TTC549 (cell line): ENCODE results near the gene PPP1R7.

Experiments used
- FAIRE-seq: peaks from 2 replicates; lab custom pipeline; 2012; peaks lifted over from hg19 to GRCh38; lab: Jason Lieb, UNC

Gene PPP1R7

GRCh38 chr2:241121008-241121407 is 29.3 kb upstream of the PPP1R7 start:
- FAIRE-seq, result no peak

- FAIRE-seq, result no peak
Measured at GRCh38 chr2:241122376-241123002, 27.8 kb upstream of the PPP1R7 start.

- FAIRE-seq, result no peak
Measured at GRCh38 chr2:241123816-241124536, 26.3 kb upstream of the PPP1R7 start.

- no peak for FAIRE-seq
Measured at GRCh38 chr2:241125626-241126025, 24.6 kb upstream of the PPP1R7 start.

GRCh38 chr2:241126201-241126611 is 24.1 kb upstream of the PPP1R7 start:
- no peak for FAIRE-seq

- FAIRE-seq, result no peak
Measured at GRCh38 chr2:241126771-241127202, 23.5 kb upstream of the PPP1R7 start.

GRCh38 chr2:241128266-241128665 is 22.0 kb upstream of the PPP1R7 start:
- no peak for FAIRE-seq

- FAIRE-seq, result no peak
Measured at GRCh38 chr2:241129086-241129871, 21.0 kb upstream of the PPP1R7 start.

GRCh38 chr2:241130316-241130715 is 20.0 kb upstream of the PPP1R7 start:
- FAIRE-seq, result no peak

- no peak for FAIRE-seq
Measured at GRCh38 chr2:241131531-241131930, 18.7 kb upstream of the PPP1R7 start.

GRCh38 chr2:241132538-241133435 is 17.5 kb upstream of the PPP1R7 start:
- no peak for FAIRE-seq

GRCh38 chr2:241133436-241133820 is 16.8 kb upstream of the PPP1R7 start:
- FAIRE-seq, result no peak

- no peak for FAIRE-seq
Measured at GRCh38 chr2:241134711-241135110, 15.6 kb upstream of the PPP1R7 start.

- no peak for FAIRE-seq
Measured at GRCh38 chr2:241135737-241136136, 14.5 kb upstream of the PPP1R7 start.

- FAIRE-seq, result no peak
Measured at GRCh38 chr2:241136191-241136590, 14.1 kb upstream of the PPP1R7 start.

- FAIRE-seq, result no peak
Measured at GRCh38 chr2:241136661-241137260, 13.5 kb upstream of the PPP1R7 start.

- no peak for FAIRE-seq
Measured at GRCh38 chr2:241137276-241138190, 12.7 kb upstream of the PPP1R7 start.

GRCh38 chr2:241138471-241138870 is 11.8 kb upstream of the PPP1R7 start:
- FAIRE-seq, result no peak

GRCh38 chr2:241139531-241140444 is 10.5 kb upstream of the PPP1R7 start:
- no peak for FAIRE-seq

GRCh38 chr2:241140445-241140840 is 9.8 kb upstream of the PPP1R7 start:
- no peak for FAIRE-seq
